ENCODE results near the gene LIPK. TPM values are rescaled to one million over a fixed set of nuclear protein-coding genes. Genes with fewer than 3 reads are reported as not detected.

The LIPK gene
- total and polyA plus RNA-seq, 2 donors from 2014 or later, result not detected

- Histone ChIP-seq H3K27ac (ENCODE audit: low read depth in 2 of 2, low read length in 2 of 2) (no peak overlapping the region), H3K27me3 (ENCODE audit: control insufficient read depth, insufficient read depth, low read length) (no peaks in the 10 kb centered on the region), H3K4me3 (ENCODE audit: low read length in 3 of 3) (no peak overlapping the region), H3K36me3 (ENCODE audit: control insufficient read depth in 2 of 3, insufficient read depth in 3 of 3, low read length in 3 of 3) (no peaks in the 10 kb centered on the region), H3K4me1 (ENCODE audit: control insufficient read depth in 2 of 3, insufficient read depth in 2 of 3, low read depth in 1 of 3, low read length in 3 of 3) (no peaks in the 10 kb centered on the region), H3K9me3 (ENCODE audit: control insufficient read depth in 2 of 3, insufficient read depth in 1 of 3, low read length in 3 of 3) (no peaks in the 10 kb centered on the region), H3K9ac (ENCODE audit: low read length in 3 of 3) (no peak overlapping the region)
- intact Hi-C loops (cut with DNase I), result no loop called here
- TF ChIP-seq CTCF (IDR thresholded peaks at IDR 0.05; ENCODE audit: borderline replicate concordance, extremely low read depth, insufficient read depth), result peak; percentile 40
- no peak for FAIRE-seq
- peak in 3 of 5 donors; percentile 10 to 39 (median 21) for DNase-seq
These were observed 85.9 kb downstream of the LIPK start for GRCh38 chr10:88791924-88792323.

- no peaks in the 10 kb centered on the region for H3K4me1 ChIP-seq (ENCODE audit: control insufficient read depth in 2 of 3, insufficient read depth in 2 of 3, low read depth in 1 of 3, low read length in 3 of 3)
- H3K9ac ChIP-seq (ENCODE audit: low read length in 3 of 3), result no peak overlapping the region
- no peak for TF ChIP-seq CTCF (IDR thresholded peaks at IDR 0.05; ENCODE audit: borderline replicate concordance, extremely low read depth, insufficient read depth)
- no peak overlapping the region for H3K4me3 ChIP-seq (ENCODE audit: low read length in 3 of 3)
- FAIRE-seq (no peak), DNase-seq (no peak)
- H3K36me3 ChIP-seq (ENCODE audit: control insufficient read depth in 2 of 3, insufficient read depth in 3 of 3, low read length in 3 of 3), result no peaks in the 10 kb centered on the region
- no peaks in the 10 kb centered on the region for H3K9me3 ChIP-seq (ENCODE audit: control insufficient read depth in 2 of 3, insufficient read depth in 1 of 3, low read length in 3 of 3)
- intact Hi-C loops (cut with DNase I), result no loop called here
- no peak overlapping the region for H3K27ac ChIP-seq (ENCODE audit: low read depth in 2 of 2, low read length in 2 of 2)
- H3K27me3 ChIP-seq (ENCODE audit: control insufficient read depth, insufficient read depth, low read length), result no peaks in the 10 kb centered on the region
These were observed 86.6 kb downstream of the LIPK start for GRCh38 chr10:88792661-88793060.

- no peak for TF ChIP-seq CTCF (IDR thresholded peaks at IDR 0.05; ENCODE audit: borderline replicate concordance, extremely low read depth, insufficient read depth)
- Histone ChIP-seq H3K36me3 (ENCODE audit: control insufficient read depth in 2 of 3, insufficient read depth in 3 of 3, low read length in 3 of 3) (no peaks in the 10 kb centered on the region), H3K9me3 (ENCODE audit: control insufficient read depth in 2 of 3, insufficient read depth in 1 of 3, low read length in 3 of 3) (no peaks in the 10 kb centered on the region), H3K27ac (ENCODE audit: low read depth in 2 of 2, low read length in 2 of 2) (no peak overlapping the region), H3K9ac (ENCODE audit: low read length in 3 of 3) (no peak overlapping the region), H3K27me3 (ENCODE audit: control insufficient read depth, insufficient read depth, low read length) (no peaks in the 10 kb centered on the region), H3K4me3 (ENCODE audit: low read length in 3 of 3) (no peak overlapping the region), H3K4me1 (ENCODE audit: control insufficient read depth in 2 of 3, insufficient read depth in 2 of 3, low read depth in 1 of 3, low read length in 3 of 3) (no peaks in the 10 kb centered on the region)
- FAIRE-seq (no peak), DNase-seq (no peak)
- intact Hi-C loops (cut with DNase I), result no loop called here
These were observed 87.8 kb downstream of the LIPK start for GRCh38 chr10:88793712-88794299.

- H3K27me3 ChIP-seq (ENCODE audit: control insufficient read depth, insufficient read depth, low read length), result no peaks in the 10 kb centered on the region
- intact Hi-C loops (cut with DNase I), result no loop called here
- H3K4me3 ChIP-seq (ENCODE audit: low read length in 3 of 3), result no peak overlapping the region
- DNase-seq (no peak), FAIRE-seq (no peak)
- no peaks in the 10 kb centered on the region for H3K9me3 ChIP-seq (ENCODE audit: control insufficient read depth in 2 of 3, insufficient read depth in 1 of 3, low read length in 3 of 3)
- H3K9ac ChIP-seq (ENCODE audit: low read length in 3 of 3), result no peak overlapping the region
- H3K4me1 ChIP-seq (ENCODE audit: control insufficient read depth in 2 of 3, insufficient read depth in 2 of 3, low read depth in 1 of 3, low read length in 3 of 3), result no peaks in the 10 kb centered on the region
- H3K36me3 ChIP-seq (ENCODE audit: control insufficient read depth in 2 of 3, insufficient read depth in 3 of 3, low read length in 3 of 3), result no peaks in the 10 kb centered on the region
- TF ChIP-seq CTCF (IDR thresholded peaks at IDR 0.05; ENCODE audit: borderline replicate concordance, extremely low read depth, insufficient read depth), result no peak
- no peak overlapping the region for H3K27ac ChIP-seq (ENCODE audit: low read depth in 2 of 2, low read length in 2 of 2)
These were observed 88.7 kb downstream of the LIPK start for GRCh38 chr10:88794731-88795130.

Data from kidney (tissue), 14 donors.